Hepatocyte (in vitro differentiated cells): ENCODE measurements around the gene NECTIN3.

ENCODE experiments used
- CTCF ChIP-seq: fragments of 200-600 bp; sonication (generic); IDR thresholded peaks from 2 replicates; pipeline ENCODE4 v1.5.1; 2016; ENCODE audit warnings: antibody characterized with exemption, mild to moderate bottlenecking; ENCODE audit not compliant: poor library complexity
- EZH2 ChIP-seq: fragments of 200-600 bp; sonication (generic); IDR thresholded peaks from 2 replicates; pipeline ENCODE4 v1.6.1; 2016; ENCODE audit warnings: antibody characterized with exemption, mild to moderate bottlenecking, borderline replicate concordance
- EZH2phosphoT487 ChIP-seq: fragments of 200-600 bp; sonication (generic); IDR thresholded peaks from one replicate; pipeline ENCODE4 v1.6.1; 2018; ENCODE audit warnings: antibody characterized with exemption, mild to moderate bottlenecking, low read depth, moderate library complexity; ENCODE audit not compliant: unreplicated experiment, severe bottlenecking

- TF ChIP-seq CTCF, result no peak
- TF ChIP-seq EZH2, result no peak
- no peak for TF ChIP-seq EZH2phosphoT487
Measured at GRCh38 chr3:111112913-111113312, 41.3 kb downstream of the NECTIN3 start.
